ENCODE measurements around the gene NOXO1.

GRCh38 chr16:1966460-1966859 is 14.8 kb downstream of the NOXO1 start, which contains the start of gene RNF151:
- TF ChIP-seq CTCF (IDR thresholded peaks at IDR 0.05; ENCODE audit: poor library complexity) = no peak
- TF ChIP-seq EZH2 (IDR thresholded peaks at IDR 0.05; ENCODE audit: borderline replicate concordance) = no peak
- TF ChIP-seq EZH2phosphoT487 (IDR thresholded peaks at IDR 0.05; ENCODE audit: low read depth, severe bottlenecking, unreplicated experiment) = no peak
